COLO668 (cell line): ENCODE data around the gene FSIP1.
"Not testable (repeated sequence)": the region's sequence is repeated elsewhere in the genome, so short reads cannot be mapped to it uniquely, and the experiment has no call there.

Experiments
- DNase-seq: peaks from one replicate; lab custom pipeline; 2025; ENCODE audit not compliant: unreplicated experiment; lab: John Stamatoyannopoulos, UW

The FSIP1 gene

GRCh38 chr15:39782441-39783138 is at the start of gene FSIP1:
Gene FSIP1, minus strand, starts transcription at chr15:39782841. Its CDS starts 6,317 bp downstream, at chr15:39776524.
- DNase-seq, result peak; percentile 94

- no peak for DNase-seq
These were observed 47.5 kb upstream of the FSIP1 start for GRCh38 chr15:39830166-39830565.

- DNase-seq, result peak; percentile 66
These were observed 45.8 kb upstream of the FSIP1 start for GRCh38 chr15:39828374-39828931.

DNA sequence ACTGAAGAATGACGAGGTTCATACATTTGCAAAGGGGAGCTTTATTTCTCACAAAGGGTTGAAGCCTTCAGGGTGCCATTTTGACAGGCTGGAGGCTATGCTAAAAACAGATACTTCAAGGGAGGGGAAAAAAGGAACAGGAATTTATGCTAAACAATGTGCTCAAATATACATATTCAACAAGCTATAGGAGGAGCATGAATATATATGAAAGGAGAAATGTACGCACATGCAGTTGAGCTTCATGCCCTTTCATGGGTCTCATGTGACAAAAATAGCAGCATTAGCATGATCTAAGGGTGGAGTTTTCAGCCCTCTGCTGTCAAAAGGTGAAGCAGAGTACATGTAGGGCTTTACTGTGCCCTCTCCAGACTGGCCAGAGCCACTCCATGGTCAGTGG is 44.3 kb upstream of the FSIP1 start:
- DNase-seq, result no peak

DNA sequence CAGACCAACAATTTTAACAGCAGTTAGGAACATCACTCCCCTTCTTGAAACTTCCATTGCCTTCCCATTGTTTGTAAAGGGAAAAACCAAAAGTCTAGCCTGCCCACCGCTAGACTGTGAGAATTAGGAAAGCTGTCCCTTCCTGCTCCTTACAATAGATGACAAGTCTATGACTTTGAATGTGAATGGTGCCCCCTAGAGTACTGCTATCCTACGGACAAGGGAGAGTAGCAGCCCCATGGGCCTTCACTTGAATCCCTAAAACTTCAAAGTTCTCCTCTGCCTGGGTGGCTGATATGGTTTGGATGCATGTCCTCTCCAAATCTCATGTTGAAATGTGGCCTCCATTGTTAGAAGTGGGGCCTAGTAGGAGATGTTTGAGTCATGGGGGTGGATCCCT is 41.0 kb upstream of the FSIP1 start:
- DNase-seq, result no peak

GRCh38 chr15:39820050-39820602 is 37.5 kb upstream of the FSIP1 start:
- DNase-seq, result no peak

DNA sequence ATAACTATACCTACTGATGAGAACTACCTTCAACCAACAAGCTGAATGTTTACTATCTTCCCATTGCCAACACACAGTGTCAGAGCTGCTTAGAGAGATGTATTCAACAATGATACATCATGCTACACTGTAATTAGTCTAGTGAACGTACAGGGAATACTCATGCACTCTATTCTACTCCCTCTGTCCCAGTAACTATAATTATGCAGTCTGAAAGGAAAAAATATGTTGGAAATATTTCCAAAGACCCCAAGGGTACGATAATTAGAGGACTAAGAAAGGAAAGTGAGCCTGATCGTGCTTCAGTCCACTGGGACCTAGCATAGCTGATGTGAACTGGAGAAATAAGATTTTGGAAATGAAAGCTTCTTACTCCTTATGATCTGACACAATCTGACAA is 36.9 kb upstream of the FSIP1 start:
- DNase-seq, result no peak

DNA sequence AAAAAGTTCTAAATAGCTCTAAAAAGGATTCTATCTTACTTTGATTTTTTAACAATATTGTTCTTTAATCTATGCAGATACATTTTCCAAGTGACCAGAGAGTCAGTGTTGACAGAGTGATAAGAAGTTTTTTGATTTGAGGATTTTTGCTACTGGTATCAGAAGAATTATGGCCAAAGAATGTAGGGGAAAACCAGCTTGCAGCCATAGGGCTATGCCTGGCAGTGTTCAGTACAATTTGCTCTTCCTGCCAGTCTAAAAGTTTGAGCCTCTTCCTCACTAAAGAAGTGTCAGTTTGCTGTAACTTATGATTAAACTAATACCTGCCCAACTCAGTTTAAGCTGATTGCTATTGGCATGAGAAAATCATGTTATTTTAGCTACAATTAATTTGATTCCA is 35.3 kb upstream of the FSIP1 start:
- DNase-seq, result no peak

DNA sequence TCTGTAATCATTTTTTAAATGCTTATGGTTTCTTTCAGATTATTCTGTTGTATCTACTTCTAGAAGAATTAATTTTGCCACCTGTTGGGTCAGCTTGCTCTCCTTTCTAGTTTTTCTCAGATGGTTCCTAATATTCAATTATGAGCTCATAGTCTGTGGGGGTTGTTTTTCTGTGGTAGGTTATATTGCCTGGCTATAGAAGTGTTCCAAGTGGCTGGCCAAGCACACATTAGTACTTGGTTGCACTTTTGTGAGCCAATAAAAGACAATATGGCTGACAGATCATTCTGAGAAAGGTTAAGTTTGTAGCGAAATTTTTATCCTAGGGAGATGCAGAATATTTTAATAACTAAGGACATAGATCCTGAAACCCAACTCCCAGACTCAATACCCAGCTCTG is 31.8 kb upstream of the FSIP1 start:
- no peak for DNase-seq

GRCh38 chr15:39812651-39813050 is 30.0 kb upstream of the FSIP1 start:
- not testable (repeated sequence) for DNase-seq

GRCh38 chr15:39808909-39809308 is 26.3 kb upstream of the FSIP1 start:
- DNase-seq, result no peak

DNA sequence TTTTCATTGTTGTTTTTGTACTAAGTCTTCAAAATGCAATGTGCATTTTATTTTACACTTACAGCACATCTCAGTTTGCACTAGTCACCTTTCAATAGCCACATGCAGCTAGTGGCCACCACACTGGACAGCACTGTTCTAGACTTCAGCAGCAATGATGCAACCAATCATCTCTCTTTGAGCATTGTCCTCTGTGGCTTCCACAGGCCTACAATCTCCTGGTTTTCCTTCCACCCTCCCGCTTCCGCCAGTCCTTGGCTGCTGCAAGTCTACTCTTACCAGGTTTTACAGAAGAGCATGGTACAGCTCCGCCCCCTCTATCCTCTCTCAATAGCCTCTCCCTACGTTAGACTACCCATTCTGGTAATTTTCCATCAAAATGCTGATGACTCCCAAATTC is 25.1 kb upstream of the FSIP1 start:
- no peak for DNase-seq

DNA sequence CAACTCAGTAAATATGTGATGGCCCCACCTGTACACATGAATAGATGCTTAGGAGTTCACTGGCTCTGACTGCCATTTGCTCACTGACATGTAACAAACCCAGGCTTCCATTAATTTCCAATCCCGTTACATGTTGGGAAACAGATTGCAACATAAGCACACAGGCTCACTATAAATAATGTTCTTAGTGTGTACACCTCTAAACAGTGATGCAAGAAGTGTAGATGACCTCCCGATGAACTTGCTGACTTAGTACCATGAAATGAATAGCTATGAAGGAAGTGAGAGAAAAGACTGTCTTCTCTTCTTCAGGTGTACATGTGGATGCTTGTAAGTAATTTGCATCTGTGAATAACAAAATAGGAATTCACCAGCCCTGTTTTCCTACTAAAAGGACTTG is 21.4 kb upstream of the FSIP1 start:
- DNase-seq, result no peak

DNA sequence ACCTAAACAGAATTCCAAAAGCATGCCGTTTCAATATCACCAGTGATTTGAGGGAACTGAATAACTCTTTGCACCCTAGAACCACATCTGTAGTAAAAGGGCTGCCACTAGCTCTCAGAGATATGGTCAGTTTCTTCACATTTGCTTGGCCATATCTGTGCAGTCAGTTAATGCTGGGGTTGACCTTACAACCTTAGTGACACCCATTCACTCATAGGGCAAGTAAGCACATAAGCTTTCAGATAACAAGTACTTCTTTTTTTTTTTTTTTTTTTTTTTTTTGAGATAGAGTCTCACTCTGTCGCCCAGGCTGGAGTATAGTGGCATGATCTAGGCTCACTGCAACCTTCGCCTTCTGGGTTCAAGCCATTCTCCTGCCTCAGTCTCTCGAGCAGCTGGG is 20.4 kb upstream of the FSIP1 start:
- DNase-seq, result no peak

- peak; percentile 49 for DNase-seq
These were observed 19.1 kb upstream of the FSIP1 start for GRCh38 chr15:39801641-39802309.

- DNase-seq, result no peak
These were observed 16.9 kb upstream of the FSIP1 start for GRCh38 chr15:39799552-39800011.

DNA sequence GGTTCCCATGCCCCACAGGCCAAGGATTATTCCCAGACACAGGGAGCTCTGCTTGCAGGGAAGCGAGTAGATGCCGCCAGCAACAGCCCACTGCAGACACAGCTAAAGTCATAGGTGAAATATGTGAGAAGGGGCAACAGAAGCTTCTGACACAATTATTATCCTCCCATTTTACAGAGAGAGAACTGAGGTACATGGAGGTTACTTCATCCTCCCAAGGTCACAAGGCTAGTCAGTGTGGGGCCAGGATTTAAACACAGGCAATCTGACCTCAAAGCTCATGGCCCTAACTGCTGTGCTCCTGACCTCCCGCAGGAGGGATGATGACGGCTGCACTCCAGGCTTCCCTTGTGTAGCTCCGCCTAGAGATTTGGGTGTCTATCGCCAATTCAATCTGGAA is 15.7 kb upstream of the FSIP1 start:
- DNase-seq, result no peak

GRCh38 chr15:39797407-39797806 is 14.8 kb upstream of the FSIP1 start:
- DNase-seq, result no peak

DNA sequence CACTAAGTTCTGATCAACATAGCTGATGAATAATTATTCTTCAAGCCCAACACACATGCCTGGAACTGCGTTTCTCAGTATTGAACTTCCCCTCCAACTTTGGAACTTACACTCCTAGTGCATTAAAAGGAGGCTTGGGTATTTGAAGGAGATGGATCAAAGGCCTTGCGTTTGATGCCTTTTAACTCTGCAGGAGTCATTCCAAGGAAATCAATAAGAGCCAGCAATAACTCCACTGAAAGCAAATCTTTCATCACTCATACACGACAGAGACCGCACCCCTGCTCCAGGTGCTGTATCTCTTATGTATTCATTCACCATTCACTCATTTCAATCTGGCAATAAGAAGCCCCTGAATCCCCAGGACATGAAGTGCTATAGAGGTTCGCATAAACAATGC is 14.0 kb upstream of the FSIP1 start:
- DNase-seq, result no peak

- no peak for DNase-seq
These were observed 12.8 kb upstream of the FSIP1 start for GRCh38 chr15:39795486-39795885.

GRCh38 chr15:39794954-39795353 is 12.3 kb upstream of the FSIP1 start:
- DNase-seq, result no peak

DNA sequence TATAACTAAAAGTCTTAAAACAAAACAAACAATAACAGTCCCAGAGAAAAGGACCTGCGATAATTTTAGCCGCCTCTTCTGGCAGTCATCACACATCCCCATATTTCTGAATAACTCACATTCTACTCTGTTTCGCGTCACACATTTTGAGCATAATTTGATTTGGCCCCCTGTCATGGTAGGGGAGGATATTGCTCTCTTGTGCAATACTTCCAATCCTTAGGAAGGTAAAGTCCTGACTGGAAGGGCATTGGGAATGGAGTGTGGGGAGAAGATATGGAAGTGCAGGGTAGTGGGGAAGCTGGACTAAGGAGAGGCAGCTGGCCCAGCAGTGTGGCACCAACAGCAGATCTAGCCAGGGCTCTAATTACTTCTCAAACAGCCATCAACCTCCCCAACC is 11.3 kb upstream of the FSIP1 start:
- no peak for DNase-seq
